H9 (cell line): ENCODE results near the gene TMEM54. TPM values are rescaled to one million over a fixed set of nuclear protein-coding genes. Genes with fewer than 3 reads are reported as not detected.

Experiments used
- DNase-seq: peaks from one replicate; pipeline ENCODE4 v3.0.0-alpha.2; 2017
- H2AFZ ChIP-seq: one replicate; pipeline ENCODE4 v1.6.1; 2013; ENCODE audit warnings: mild to moderate bottlenecking, low read length, control low read depth, moderate library complexity
- H2AK5ac ChIP-seq: 2 replicates; pipeline ENCODE4 v1.6.1; 2013; ENCODE audit warnings: low read length, control low read depth, mixed read lengths; ENCODE audit not compliant: insufficient read length
- H2BK120ac ChIP-seq: one replicate; pipeline ENCODE4 v1.6.1; 2013; ENCODE audit warnings: low read depth, mild to moderate bottlenecking, low read length, control low read depth, inconsistent platforms; ENCODE audit not compliant: poor library complexity, severe bottlenecking
- H2BK12ac ChIP-seq: 2 replicates; pipeline ENCODE4 v1.6.1; 2013; ENCODE audit warnings: low read length, control low read depth, mixed read lengths, low read depth; ENCODE audit not compliant: insufficient read length
- H2BK15ac ChIP-seq: 2 replicates; pipeline ENCODE4 v1.6.1; 2013; ENCODE audit warnings: low read depth, low read length, control low read depth
- H2BK20ac ChIP-seq: one replicate; pipeline ENCODE4 v1.6.1; 2013; ENCODE audit warnings: low read depth, mild to moderate bottlenecking, low read length, control low read depth, inconsistent platforms; ENCODE audit not compliant: poor library complexity, severe bottlenecking
- H2BK5ac ChIP-seq: 2 replicates; pipeline ENCODE4 v1.6.1; 2013; ENCODE audit warnings: low read length, control low read depth, mixed read lengths; ENCODE audit not compliant: insufficient read length
- H3K14ac ChIP-seq: 2 replicates; pipeline ENCODE4 v1.6.1; 2013; ENCODE audit warnings: low read length, control low read depth; ENCODE audit not compliant: insufficient read depth
- H3K18ac ChIP-seq: 2 replicates; pipeline ENCODE4 v1.6.1; 2013; ENCODE audit warnings: low read depth, mild to moderate bottlenecking, mixed read lengths, low read length, control low read depth; ENCODE audit not compliant: insufficient read length
- H3K23ac ChIP-seq: 2 replicates; pipeline ENCODE4 v1.6.1; 2013; ENCODE audit warnings: low read length, control low read depth, mixed read lengths, low read depth; ENCODE audit not compliant: insufficient read length
- H3K23me2 ChIP-seq: 2 replicates; pipeline ENCODE4 v1.6.1; 2013; ENCODE audit warnings: low read depth, mild to moderate bottlenecking, mixed read lengths, low read length, control low read depth; ENCODE audit not compliant: insufficient read length, poor library complexity, severe bottlenecking
- H3K27ac ChIP-seq: 2 replicates; pipeline ENCODE4 v1.5.1; 2013; ENCODE audit warnings: low read length, control low read depth, mixed read lengths, low read depth; ENCODE audit not compliant: insufficient read length
- H3K27me3 ChIP-seq: 2 replicates; pipeline ENCODE4 v1.6.1; 2013; ENCODE audit warnings: low read length, control low read depth, inconsistent platforms; ENCODE audit not compliant: insufficient read depth
- H3K4ac ChIP-seq: 2 replicates; pipeline ENCODE4 v1.6.1; 2013; ENCODE audit warnings: low read depth, mild to moderate bottlenecking, control low read depth, inconsistent platforms, low read length, moderate library complexity
- H3K4me1 ChIP-seq: 2 replicates; pipeline ENCODE4 v1.6.1; 2013; ENCODE audit warnings: low read length, control low read depth, inconsistent platforms; ENCODE audit not compliant: insufficient read depth
- H3K4me2 ChIP-seq: 2 replicates; pipeline ENCODE4 v1.6.1; 2013; ENCODE audit warnings: low read length, control low read depth, mixed read lengths; ENCODE audit not compliant: insufficient read length, insufficient read depth
- H3K56ac ChIP-seq: 2 replicates; pipeline ENCODE4 v1.6.1; 2013; ENCODE audit warnings: low read depth, mild to moderate bottlenecking, mixed read lengths, low read length, control low read depth; ENCODE audit not compliant: insufficient read length
- H3K79me1 ChIP-seq: 2 replicates; pipeline ENCODE4 v1.6.1; 2013; ENCODE audit warnings: low read depth, mild to moderate bottlenecking, moderate library complexity, low read length, control low read depth, inconsistent platforms; ENCODE audit not compliant: insufficient read depth, poor library complexity, severe bottlenecking
- H3K79me2 ChIP-seq: 2 replicates; pipeline ENCODE4 v1.6.1; 2013; ENCODE audit warnings: low read length, control low read depth, inconsistent platforms; ENCODE audit not compliant: insufficient read depth
- H3K9ac ChIP-seq: 2 replicates; pipeline ENCODE4 v1.6.1; 2013; ENCODE audit warnings: low read length, control low read depth, mixed read lengths; ENCODE audit not compliant: insufficient read length; ENCODE audit errors: extremely low read depth
- H3K9me3 ChIP-seq: one replicate; pipeline ENCODE4 v1.6.1; 2013; ENCODE audit warnings: low read depth, low read length, inconsistent platforms; ENCODE audit not compliant: control insufficient read depth
- H3T11ph ChIP-seq: one replicate; pipeline ENCODE4 v1.6.1; 2013; ENCODE audit warnings: mild to moderate bottlenecking, low read length, control low read depth, inconsistent platforms
- H4K20me1 ChIP-seq: one replicate; pipeline ENCODE4 v1.6.1; 2013; ENCODE audit not compliant: control insufficient read depth, insufficient read length, insufficient read depth
- H4K5ac ChIP-seq: 2 replicates; pipeline ENCODE4 v1.6.1; 2013; ENCODE audit warnings: low read depth, mild to moderate bottlenecking, mixed read lengths, low read length, control low read depth; ENCODE audit not compliant: insufficient read length
- H4K8ac ChIP-seq: replicated peaks from 2 replicates; pipeline ENCODE4 v1.6.1; 2013; ENCODE audit warnings: low read length, control low read depth, mixed read lengths, low read depth; ENCODE audit not compliant: insufficient read length
- H4K91ac ChIP-seq: 2 replicates; pipeline ENCODE4 v1.6.1; 2013; ENCODE audit warnings: low read depth, mild to moderate bottlenecking, moderate library complexity, mixed read lengths, low read length, control low read depth; ENCODE audit not compliant: insufficient read length
- H3K27ac Mint-ChIP-seq, 3 experiments: 2 replicates in 2 of 3; 3 replicates in 1 of 3; pipeline ENCODE4 v1.8.0; 2020 to 2021; ENCODE audit warnings: mixed read lengths in 3 of 3, mild to moderate bottlenecking in 1 of 3, moderate library complexity in 1 of 3
- H3K27me3 Mint-ChIP-seq: 2 replicates; pipeline ENCODE4 v1.8.0; 2021; ENCODE audit warnings: low read depth, mild to moderate bottlenecking, moderate library complexity, mixed read lengths
- H3K36me3 Mint-ChIP-seq, 3 experiments: 2 replicates in 2 of 3; 3 replicates in 1 of 3; pipeline ENCODE4 v1.8.0; 2020 to 2021; ENCODE audit warnings: low read depth in 3 of 3, mixed read lengths in 3 of 3; ENCODE audit not compliant: insufficient read depth in 1 of 3
- H3K4me1 Mint-ChIP-seq, 2 experiments: 2 replicates each; pipeline ENCODE4 v1.8.0; 2020; ENCODE audit warnings: mixed read lengths in 2 of 2
- H3K4me3 Mint-ChIP-seq, 2 experiments: 2 replicates in 1 of 2; 3 replicates in 1 of 2; pipeline ENCODE4 v1.8.0; 2020 to 2021; ENCODE audit warnings: mild to moderate bottlenecking in 2 of 2, mixed read lengths in 2 of 2, moderate library complexity in 1 of 2
- H3K9me3 Mint-ChIP-seq, 2 experiments: 2 replicates in 1 of 2; 3 replicates in 1 of 2; pipeline ENCODE4 v1.8.0; 2020; ENCODE audit warnings: mild to moderate bottlenecking in 2 of 2, mixed read lengths in 2 of 2, moderate library complexity in 1 of 2
- CTCF ChIP-seq: fragments of 200-600 bp; sonication (generic); conservative IDR thresholded peaks from 3 replicates; pipeline ENCODE4 v1.8.0; 2021; ENCODE audit warnings: antibody characterized with exemption, mild to moderate bottlenecking
- WGBS: extraction: QIAGEN DNeasy Blood & Tissue Kit; methylation state at CpG from one replicate; pipeline ENCODE4 v1.1.7; 2013; ENCODE audit warnings: missing lambda C conversion rate, low lambda C conversion rate, mixed read lengths; ENCODE audit not compliant: insufficient read length; ENCODE audit errors: extremely low coverage; 5-methylcytosine and 5-hydroxymethylcytosine counted together
- total RNA-seq: library from RNA; stranded (reverse); gene quantifications from 2 replicates; pipeline ENCODE4 v1.2.1, GENCODE V29; 2021

TMEM54 gene
- total RNA-seq, 1 experiment from 2014 or later, result 17.2 TPM

GRCh38 chr1:32873484-32873883 is 27.7 kb downstream of the TMEM54 start:
- Histone ChIP-seq H3K4me2 (no peak overlapping the region), H2AFZ (no peak overlapping the region), H3K79me2 (no peaks in the 10 kb centered on the region), H4K20me1 (no peaks in the 10 kb centered on the region), H2BK12ac (no peak overlapping the region), H3T11ph (no peak overlapping the region), H3K23ac (no peak overlapping the region), H2BK5ac (no peak overlapping the region), H3K23me2 (peaks cover 4% of the 10 kb centered on the region), H3K4me1 (peaks cover 5% of the 10 kb centered on the region; the same call in 1 of the 2 replicates), H3K4ac (no peak overlapping the region), H3K27ac (no peak overlapping the region), H3K9ac (no peak overlapping the region), H3K9me3 (no peaks in the 10 kb centered on the region), H2BK120ac (no peak overlapping the region), H3K56ac (no peak overlapping the region), H2BK20ac (no peak overlapping the region), H3K27me3 (peaks cover 21% of the 10 kb centered on the region; the same call in 1 of the 2 replicates), H2AK5ac (no peak overlapping the region), H4K8ac (no peak overlapping the region), H4K91ac (no peak overlapping the region), H2BK15ac (no peak overlapping the region), H4K5ac (no peak overlapping the region), H3K79me1 (no peaks in the 10 kb centered on the region), H3K14ac (no peak overlapping the region), H3K18ac (no peak overlapping the region)
- peak overlapping the region in 1 of 2 experiments; percentile 46; a peak in 1 of 5 replicates for H3K4me3 Mint-ChIP-seq
- H3K36me3 Mint-ChIP-seq, result peaks cover 0 to 4% (median 0%) of the 10 kb centered on the region in 3 experiments; a peak in 5 of 7 replicates
- DNase-seq, result no peak
- no peak for TF ChIP-seq CTCF
- no peaks in the 10 kb centered on the region for H3K9me3 Mint-ChIP-seq
- H3K27me3 Mint-ChIP-seq, result peaks cover 44% of the 10 kb centered on the region
- no CpG with 5 or more reads among the region's 5 CpGs for WGBS
- H3K4me1 Mint-ChIP-seq, result peaks cover 48 to 63% of the 10 kb centered on the region in 2 experiments
- H3K27ac Mint-ChIP-seq, result no peak overlapping the region
